KOPT-K1 (cell line): Measurements from ENCODE around the gene IMPDH1.
A peak's percentile ranks its signal among the peaks of the same experiment; 100 is the strongest.

ENCODE experiments used
- H3K27ac ChIP-seq: fragments of 200-600 bp; sonication (generic); 2 replicates; pipeline ENCODE4 v1.5.1; 2016; ENCODE audit warnings: antibody characterized with exemption, mild to moderate bottlenecking, low read depth, low read length; ENCODE audit not compliant: poor library complexity, severe bottlenecking
- H3K36me3 ChIP-seq: fragments of 200-600 bp; sonication (generic); 2 replicates; pipeline ENCODE4 v1.5.1; 2017; ENCODE audit warnings: antibody characterized with exemption, mild to moderate bottlenecking, low read length, moderate library complexity; ENCODE audit not compliant: insufficient read depth
- H3K9me3 ChIP-seq: fragments of 200-600 bp; sonication (generic); 2 replicates; pipeline ENCODE4 v1.5.1; 2017; ENCODE audit warnings: antibody characterized with exemption, low read length, mild to moderate bottlenecking; ENCODE audit not compliant: insufficient read depth, poor library complexity, severe bottlenecking

IMPDH1 gene

DNA sequence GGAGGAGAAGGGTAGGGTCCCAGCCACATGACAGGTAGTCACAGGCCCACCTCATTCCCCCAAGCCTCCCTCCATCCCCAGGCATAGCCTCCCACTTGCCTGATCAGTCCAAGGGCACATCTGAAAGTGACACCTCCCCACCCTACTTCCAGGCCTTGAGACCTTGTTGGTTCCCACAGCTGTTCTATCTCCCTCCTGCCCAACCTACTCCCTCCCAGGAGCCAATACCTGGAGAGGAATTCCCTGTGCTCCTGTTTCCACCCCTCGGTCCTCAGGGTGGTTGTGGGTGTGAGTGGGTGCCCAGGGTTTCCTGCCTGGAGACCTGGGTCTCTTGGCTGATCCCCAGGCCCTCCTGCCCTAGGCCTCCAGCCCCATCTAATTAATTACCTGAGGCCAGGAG, 11.6 kb upstream of the IMPDH1 start:
- Histone ChIP-seq H3K27ac (no peak overlapping the region), H3K36me3 (no peaks in the 10 kb centered on the region), H3K9me3 (no peaks in the 10 kb centered on the region)

- Histone ChIP-seq H3K27ac (no peak overlapping the region), H3K36me3 (no peaks in the 10 kb centered on the region), H3K9me3 (no peaks in the 10 kb centered on the region)
Observed at GRCh38 chr7:128420773-128421172, 11.0 kb upstream of the IMPDH1 start.

GRCh38 chr7:128419257-128419656, 9.5 kb upstream of the IMPDH1 start:
- no peaks in the 10 kb centered on the region for H3K9me3 ChIP-seq
- no peaks in the 10 kb centered on the region for H3K36me3 ChIP-seq
- no peak overlapping the region for H3K27ac ChIP-seq

GRCh38 chr7:128417071-128417470, 7.3 kb upstream of the IMPDH1 start:
- no peaks in the 10 kb centered on the region for H3K9me3 ChIP-seq

DNA sequence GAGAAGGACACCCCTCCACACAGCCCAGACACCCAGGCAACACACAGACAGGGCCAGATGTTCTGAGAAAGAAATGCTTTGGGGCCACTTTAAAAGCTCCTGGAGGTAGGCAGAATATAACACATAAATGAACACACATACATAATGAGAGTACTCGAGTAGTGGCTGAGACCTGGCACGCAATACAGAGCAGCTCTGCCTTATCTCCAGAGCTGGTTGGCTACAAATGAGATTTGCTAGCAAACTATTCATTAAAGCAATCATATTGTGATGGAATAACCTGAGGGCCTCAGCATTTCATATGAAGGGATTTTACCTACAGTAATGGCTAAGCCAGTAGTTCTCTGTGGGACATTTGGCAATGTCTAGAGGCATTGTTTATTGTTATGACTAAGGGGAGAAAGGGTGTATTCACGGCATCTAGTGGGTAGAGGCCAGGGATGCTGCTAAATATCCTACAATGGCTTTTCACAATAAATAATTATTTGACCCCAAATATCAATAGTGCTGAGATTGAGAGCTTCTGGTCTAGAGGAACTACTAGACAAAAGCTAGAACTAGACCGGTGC, 5.5 kb upstream of the IMPDH1 start:
- no peaks in the 10 kb centered on the region for H3K36me3 ChIP-seq
- no peak overlapping the region for H3K27ac ChIP-seq
- no peaks in the 10 kb centered on the region for H3K9me3 ChIP-seq

More at GRCh38 chr7:128417071-128417470, 7.3 kb upstream of the IMPDH1 start:
- H3K27ac ChIP-seq, result no peak overlapping the region
- no peaks in the 10 kb centered on the region for H3K36me3 ChIP-seq

DNA sequence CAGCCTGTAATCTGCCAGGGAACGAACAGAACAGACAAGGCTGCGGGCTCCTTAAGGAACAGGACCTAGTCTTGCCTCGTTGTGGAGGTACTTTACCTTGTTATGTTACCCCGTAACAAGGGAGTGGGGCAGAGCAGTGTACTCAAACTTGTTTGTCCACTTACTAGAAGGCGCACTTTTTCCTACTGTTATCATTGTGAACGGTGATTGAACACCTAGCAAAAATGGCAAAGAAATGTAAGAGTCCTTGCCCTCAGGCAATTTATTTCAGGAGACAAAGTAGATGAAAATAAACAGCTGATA, 620 bp upstream of the IMPDH1 start:
- no peak overlapping the region for H3K27ac ChIP-seq
- H3K9me3 ChIP-seq, result no peaks in the 10 kb centered on the region
- H3K36me3 ChIP-seq, result no peaks in the 10 kb centered on the region

- H3K9me3 ChIP-seq, result no peaks in the 10 kb centered on the region
- H3K27ac ChIP-seq, result no peak overlapping the region
- H3K36me3 ChIP-seq, result no peaks in the 10 kb centered on the region
Observed at GRCh38 chr7:128408709-128409595, 830 bp downstream of the IMPDH1 start.

- no peaks in the 10 kb centered on the region for H3K36me3 ChIP-seq
- H3K27ac ChIP-seq, result no peak overlapping the region
- no peaks in the 10 kb centered on the region for H3K9me3 ChIP-seq
Observed at GRCh38 chr7:128407751-128408708, 1.8 kb downstream of the IMPDH1 start.

DNA sequence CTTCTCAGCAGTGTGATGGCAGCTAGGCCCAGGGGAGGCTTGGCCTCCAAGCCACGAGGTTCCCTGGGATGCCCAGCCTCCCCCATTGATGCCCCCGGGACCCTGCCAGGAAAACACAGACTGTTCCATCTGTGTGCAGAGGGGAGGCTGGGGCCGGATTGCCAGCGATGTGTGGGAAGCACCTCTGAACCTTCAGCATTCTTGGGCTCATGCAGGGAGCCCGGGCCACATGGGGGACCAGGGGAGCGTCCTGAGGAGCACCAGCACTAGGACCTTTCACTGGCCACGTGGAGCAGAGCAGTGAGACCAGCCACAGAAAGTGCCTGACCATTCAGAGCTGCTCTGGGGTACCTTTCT, 2.6 kb downstream of the IMPDH1 start:
- Histone ChIP-seq H3K9me3 (no peaks in the 10 kb centered on the region), H3K36me3 (no peaks in the 10 kb centered on the region), H3K27ac (no peak overlapping the region)

DNA sequence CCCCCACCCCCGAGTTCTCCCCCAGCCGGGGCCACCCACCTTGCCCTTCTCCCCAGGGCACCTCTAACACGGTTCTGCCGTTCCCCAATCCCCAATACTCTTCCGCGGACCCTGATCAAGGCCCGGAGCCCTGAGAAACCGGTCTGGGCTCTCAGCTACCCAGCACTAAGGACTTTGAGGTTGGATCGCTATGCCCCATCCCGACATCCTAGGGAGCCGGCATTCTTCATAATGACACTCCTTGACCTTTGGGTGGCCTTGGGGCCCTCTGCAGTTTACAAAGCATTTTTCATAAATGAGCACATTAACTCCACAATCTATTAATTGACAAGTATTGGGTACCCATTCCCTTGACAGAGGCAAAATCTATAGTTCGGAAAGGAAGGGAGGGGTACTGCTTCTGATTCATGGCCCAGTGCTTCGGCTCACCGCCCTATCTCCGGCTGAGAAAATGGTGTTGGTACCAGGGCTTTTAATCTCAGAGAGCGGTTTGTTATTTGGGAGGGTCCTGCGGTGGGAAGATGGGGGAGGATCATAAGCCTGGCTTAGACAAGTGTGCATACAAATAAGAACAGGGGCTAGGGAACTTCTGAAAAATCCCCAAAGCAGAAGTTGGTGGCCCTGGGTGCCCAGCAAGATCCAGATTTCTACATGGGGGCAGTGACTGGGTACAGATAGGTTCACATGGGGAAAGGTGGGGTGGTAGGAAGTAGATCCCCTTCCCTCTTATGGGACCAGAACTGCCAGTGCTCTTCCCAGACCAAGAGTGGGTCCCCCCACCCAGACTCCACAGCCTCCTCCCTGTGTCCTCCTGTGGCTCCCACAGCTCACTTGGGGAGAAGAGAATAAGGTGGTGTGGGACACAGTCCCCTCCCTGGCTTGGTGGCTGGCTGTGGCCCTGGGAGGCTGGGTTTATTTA, 3.2 kb downstream of the IMPDH1 start:
- no peak overlapping the region for H3K27ac ChIP-seq
- no peaks in the 10 kb centered on the region for H3K36me3 ChIP-seq
- H3K9me3 ChIP-seq, result no peaks in the 10 kb centered on the region

DNA sequence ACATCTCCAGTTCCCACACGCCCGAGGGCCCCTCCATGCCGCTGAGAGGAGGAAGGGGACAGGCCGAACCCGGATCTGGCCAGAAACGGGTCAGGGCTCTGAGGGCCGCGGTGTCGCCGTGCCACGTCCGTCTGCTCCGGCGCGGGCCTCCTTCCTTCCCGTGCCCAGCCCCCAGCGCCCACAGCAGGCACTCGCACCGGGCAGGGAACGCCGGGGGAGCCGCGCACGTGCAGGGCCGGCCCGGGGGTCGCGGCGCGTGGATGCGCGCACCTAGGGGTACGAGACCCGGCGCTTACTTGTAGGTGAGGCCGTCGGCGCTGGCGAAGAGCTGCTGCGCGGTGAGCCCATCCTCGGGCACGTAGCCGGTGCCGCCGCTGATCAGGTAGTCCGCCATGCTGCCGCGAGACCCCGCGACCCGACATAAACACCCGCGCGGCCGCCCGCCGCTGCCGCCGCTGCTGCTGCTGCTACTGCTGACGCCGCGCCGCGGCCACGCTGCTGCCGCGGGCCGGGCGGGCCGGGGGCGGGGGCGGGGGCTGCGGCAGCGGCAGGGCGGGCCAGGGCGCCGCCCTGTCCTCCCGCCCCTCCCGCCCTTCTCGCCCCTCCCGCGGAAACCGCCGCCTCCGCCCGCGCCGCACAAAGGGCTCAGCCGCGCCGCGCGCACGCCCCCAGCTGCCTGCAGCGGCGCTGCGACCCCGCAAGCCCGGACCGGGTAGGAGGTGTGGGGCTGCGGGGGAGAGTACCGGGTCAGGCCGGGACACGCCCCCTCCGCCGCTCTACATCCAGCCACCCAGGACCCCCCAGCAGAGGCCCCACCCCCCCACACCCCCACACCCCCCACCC, 4.1 kb downstream of the IMPDH1 start:
- H3K36me3 ChIP-seq, result peaks cover 8% of the 10 kb centered on the region; the same call in 1 of the 2 replicates
- no peaks in the 10 kb centered on the region for H3K9me3 ChIP-seq
- H3K27ac ChIP-seq, result peak overlapping the region; percentile 29

GRCh38 chr7:128404886-128405470, 4.8 kb downstream of the IMPDH1 start:
- no peaks in the 10 kb centered on the region for H3K9me3 ChIP-seq
- peaks cover 15% of the 10 kb centered on the region; the same call in 1 of the 2 replicates for H3K36me3 ChIP-seq
- H3K27ac ChIP-seq, result peak overlapping the region; percentile 29

GRCh38 chr7:128404143-128404681, 5.6 kb downstream of the IMPDH1 start:
- no peak overlapping the region for H3K27ac ChIP-seq
- peaks cover 19% of the 10 kb centered on the region; the same call in 1 of the 2 replicates for H3K36me3 ChIP-seq
- H3K9me3 ChIP-seq, result no peaks in the 10 kb centered on the region
